K562 (cell line): ENCODE measurements around the gene C17orf78. TPM values are rescaled to one million over a fixed set of nuclear protein-coding genes. Genes with fewer than 3 reads are reported as not detected.

Experiments used
- AFF1 ChIP-seq, 2 experiments: fragments of 450-650 bp; IDR thresholded peaks; 2 replicates each; pipeline ENCODE4 v1.6.1; 2018; ENCODE audit warnings: mild to moderate bottlenecking in 2 of 2, low read depth in 1 of 2; ENCODE audit not compliant: partially characterized antibody in 2 of 2
- ARID1B ChIP-seq: fragments of 450-650 bp; IDR thresholded peaks from 2 replicates; pipeline ENCODE4 v1.6.1; 2016; ENCODE audit warnings: antibody characterized with exemption, mild to moderate bottlenecking, inconsistent platforms
- ETV6 ChIP-seq, 3 experiments: fragments of 150-350 bp in 1 of 3; sonication (generic) in 1 of 3; formaldehyde crosslinking in 1 of 3; IDR thresholded peaks; 2 replicates each; pipeline versions ENCODE4 v1.6.1 to v1.8.0; 2014 to 2022; ENCODE audit warnings: borderline replicate concordance in 2 of 3, low read depth in 2 of 3, antibody characterized with exemption in 1 of 3, low read length in 1 of 3, mild to moderate bottlenecking in 1 of 3, missing genetic modification reagents in 1 of 3
- FUS ChIP-seq: fragments of 200-400 bp; formaldehyde crosslinking; optimal IDR thresholded peaks from 2 replicates; pipeline ENCODE3; 2017; ENCODE audit warnings: low read depth, low read length
- GTF2F1 ChIP-seq: IDR thresholded peaks from 2 replicates; pipeline ENCODE4 v1.6.1; 2011; ENCODE audit warnings: low read depth, low read length, improper control_type of control experiment
- HIVEP1 ChIP-seq: fragments of 250-450 bp; sonication (Bioruptor Pico); IDR thresholded peaks from 2 replicates; pipeline ENCODE4 v1.4.0; 2020; ENCODE audit warnings: mild to moderate bottlenecking
- KDM5B ChIP-seq: fragments of 200-600 bp; sonication (generic); IDR thresholded peaks from 2 replicates; pipeline ENCODE4 v1.6.1; 2012; ENCODE audit warnings: low read depth, mild to moderate bottlenecking, moderate library complexity, low read length, control low read depth, inconsistent platforms; ENCODE audit not compliant: insufficient replicate concordance
- MECOM ChIP-seq: fragments of 250-450 bp; sonication (Bioruptor Pico); IDR thresholded peaks from 2 replicates; pipeline ENCODE4 v1.8.0; 2022; ENCODE audit warnings: inconsistent platforms
- MEF2A ChIP-seq: IDR thresholded peaks from 2 replicates; pipeline ENCODE4 v1.6.1; 2011; ENCODE audit warnings: low read depth, mild to moderate bottlenecking, low read length, moderate library complexity; ENCODE audit not compliant: control insufficient read depth
- MYNN ChIP-seq, 2 experiments: sonication (generic); formaldehyde crosslinking in 1 of 2; IDR thresholded peaks; 2 replicates each; pipeline versions ENCODE4 v1.5.0 to v1.6.1; 2016 to 2020; ENCODE audit warnings: antibody characterized with exemption in 1 of 2, missing genetic modification reagents in 1 of 2
- PTBP1 ChIP-seq: fragments of 200-400 bp; formaldehyde crosslinking; IDR thresholded peaks from 2 replicates; pipeline ENCODE4 v1.6.1; 2017; ENCODE audit warnings: low read depth, low read length
- PTTG1 ChIP-seq: fragments of 450-650 bp; IDR thresholded peaks from 2 replicates; pipeline ENCODE4 v1.6.1; 2016; ENCODE audit warnings: low read depth, mild to moderate bottlenecking, missing genetic modification characterization, missing compliant biosample characterization
- RAD51 ChIP-seq: fragments of 450-650 bp; IDR thresholded peaks from 2 replicates; pipeline ENCODE4 v1.7.1; 2016; ENCODE audit warnings: low read depth, mild to moderate bottlenecking, borderline replicate concordance
- TGIF2 ChIP-seq: sonication (generic); formaldehyde crosslinking; IDR thresholded peaks from 2 replicates; pipeline ENCODE4 v1.8.1; 2022; ENCODE audit warnings: mild to moderate bottlenecking, missing genetic modification reagents, moderate library complexity
- TOE1 ChIP-seq, 2 experiments: fragments of 450-650 bp in 1 of 2; sonication (generic) in 1 of 2; formaldehyde crosslinking in 1 of 2; IDR thresholded peaks; 2 replicates each; pipeline versions ENCODE4 v1.7.1 to v1.8.0; 2016 to 2022; ENCODE audit warnings: borderline replicate concordance in 2 of 2, mild to moderate bottlenecking in 2 of 2, antibody characterized with exemption in 1 of 2, inconsistent platforms in 1 of 2, low read depth in 1 of 2, missing genetic modification reagents in 1 of 2, moderate library complexity in 1 of 2
- ZBED1 ChIP-seq: IDR thresholded peaks from 2 replicates; pipeline ENCODE4 v1.6.1; 2014
- ZBTB1 ChIP-seq: sonication (generic); formaldehyde crosslinking; IDR thresholded peaks from 2 replicates; pipeline ENCODE4 v1.8.1; 2023; ENCODE audit warnings: missing genetic modification reagents, low read depth, mild to moderate bottlenecking, borderline replicate concordance
- ZBTB5 ChIP-seq: fragments of 450-650 bp; IDR thresholded peaks from 2 replicates; pipeline ENCODE4 v1.6.1; 2017; ENCODE audit warnings: antibody characterized with exemption
- ZNF134 ChIP-seq: fragments of 250-450 bp; sonication (Bioruptor Pico); conservative IDR thresholded peaks from 2 replicates; pipeline ENCODE4 v1.4.0; 2020
- ZNF239 ChIP-seq: fragments of 250-450 bp; sonication (Bioruptor Pico); IDR thresholded peaks from 2 replicates; pipeline ENCODE4 v1.4.0; 2020; ENCODE audit warnings: mild to moderate bottlenecking
- ZNF324 ChIP-seq: fragments of 250-450 bp; sonication (Bioruptor Pico); IDR thresholded peaks from 2 replicates; pipeline ENCODE4 v1.4.0; 2020; ENCODE audit warnings: mild to moderate bottlenecking
- ZNF408 ChIP-seq: fragments of 250-450 bp; sonication (Bioruptor Pico); IDR thresholded peaks from 2 replicates; pipeline ENCODE4 v1.4.0; 2020; ENCODE audit warnings: low read depth, mild to moderate bottlenecking, moderate library complexity
- polyA plus RNA-seq, 8 experiments: library from polyadenylated mRNA; depleted of rRNA in 4 of 8; stranded (reverse) in 5 of 8; unstranded in 3 of 8; fragments of >200 nt; fragmentation: Nextera tagmentation in 2 of 8; fragmentation: Illumina TruSeq in 1 of 8; extraction: Ambion mirVana in 2 of 8; extraction: Trizol in 1 of 8; gene quantifications; 2 replicates each; pipeline versions ENCODE4 v1.2.1 to v1.2.3, GENCODE V29; 2011 to 2014; ENCODE audit warnings: inconsistent platforms in 1 of 8, missing spikeins in 1 of 8
- total RNA-seq, 7 experiments: library from RNA; depleted of rRNA in 6 of 7; stranded (reverse); fragments of >200 nt in 6 of 7; fragmentation: Illumina TruSeq in 2 of 7; extraction: Trizol in 2 of 7; gene quantifications; 2 replicates each; pipeline versions ENCODE4 v1.2.1 to v1.2.3, GENCODE V29; 2011 to 2021; ENCODE audit warnings: low replicate concordance in 1 of 7

The C17orf78 gene
- total and polyA plus RNA-seq, 9 of the 15 experiments (the other 6 are each of a cell fraction or from before 2014, with no cell fraction given): not detected

GRCh38 chr17:37358830-37359681, 16.7 kb upstream of the C17orf78 start (continued):
- TF ChIP-seq TGIF2 (CRISPR knock-in tag) (no peak), ZNF324 (CRISPR knock-in tag) (no peak), ARID1B (no peak), AFF1 (IDR thresholded peaks at IDR 0.05; ENCODE audit: low read depth in 1 of 2, partially characterized antibody in 2 of 2) (no peak), HIVEP1 (no peak), GTF2F1 (no peak; the same call in 1 of the 2 replicates), FUS (no peak), ETV6 (IDR thresholded peaks at IDR 0.05; ENCODE audit: borderline replicate concordance in 1 of 2, low read depth in 2 of 2, low read length in 1 of 2) (no peak), ETV6 (CRISPR knock-in tag; IDR thresholded peaks at IDR 0.05; ENCODE audit: borderline replicate concordance) (no peak), PTTG1 (tag) (no peak), ZBTB1 (peak; percentile 83), ZNF408 (CRISPR knock-in tag) (no peak), TOE1 (IDR thresholded peaks at IDR 0.05; ENCODE audit: borderline replicate concordance) (no peak), TOE1 (CRISPR knock-in tag; IDR thresholded peaks at IDR 0.05; ENCODE audit: borderline replicate concordance, low read depth) (no peak), MEF2A (no peak), KDM5B (peak; percentile 67), PTBP1 (no peak), ZBED1 (no peak), ZNF134 (no peak), RAD51 (no peak), MYNN (IDR thresholded peaks at IDR 0.05) (no peak), MYNN (CRISPR knock-in tag; IDR thresholded peaks at IDR 0.05) (no peak), MECOM (no peak), ZBTB5 (no peak), ZNF239 (CRISPR knock-in tag) (no peak)
